CMK (cell line): ENCODE data around the gene C3orf18.
A peak's percentile ranks its signal among the peaks of the same experiment; 100 is the strongest.

ENCODE experiments used
- DNase-seq: peaks from one replicate; pipeline ENCODE4 v3.0.0-alpha.2; 2010; ENCODE audit warnings: low read depth

The C3orf18 gene

DNA sequence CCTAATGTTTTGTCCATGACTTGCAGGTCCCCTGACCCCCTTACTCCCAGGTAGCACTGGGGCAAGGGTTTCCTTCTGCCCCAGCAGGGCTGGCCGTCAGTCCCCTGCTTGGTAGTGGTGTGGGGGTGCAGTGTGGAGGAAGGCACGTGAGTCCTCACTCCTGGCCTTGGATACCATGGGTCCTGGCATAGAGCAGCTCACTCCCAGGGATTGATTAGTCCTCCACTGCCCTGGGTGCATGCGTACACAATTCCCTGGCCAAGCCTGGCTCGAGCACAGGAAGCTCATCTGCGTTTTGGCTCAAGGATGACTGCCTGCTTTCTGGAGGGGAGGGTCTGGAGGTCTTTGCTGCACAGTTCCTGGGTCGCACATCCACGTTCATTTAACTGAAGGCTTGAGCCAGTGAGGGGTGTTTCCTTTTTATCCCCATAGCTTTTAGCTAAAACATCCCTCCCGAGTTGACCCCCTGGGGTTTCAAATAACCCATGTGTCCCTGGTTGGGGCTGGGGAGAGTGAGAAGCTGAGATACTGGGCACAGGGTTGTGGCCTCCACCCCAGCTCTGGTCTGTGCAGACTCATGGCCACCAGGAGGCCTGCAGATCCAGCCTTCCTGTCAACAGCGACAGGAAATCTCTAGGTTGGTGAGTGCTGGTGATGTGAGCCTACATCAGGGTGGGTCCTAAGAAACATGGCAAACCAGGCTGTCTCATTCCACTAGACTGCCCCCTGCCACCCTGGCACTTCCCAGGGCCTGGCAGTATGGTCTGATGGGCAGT is 13.3 kb upstream of the C3orf18 start:
- no peak for DNase-seq

- DNase-seq: no peak
These were observed 9.8 kb upstream of the C3orf18 start for GRCh38 chr3:50577348-50577747.

- no peak for DNase-seq
These were observed 7.8 kb upstream of the C3orf18 start for GRCh38 chr3:50575372-50575771.

DNA sequence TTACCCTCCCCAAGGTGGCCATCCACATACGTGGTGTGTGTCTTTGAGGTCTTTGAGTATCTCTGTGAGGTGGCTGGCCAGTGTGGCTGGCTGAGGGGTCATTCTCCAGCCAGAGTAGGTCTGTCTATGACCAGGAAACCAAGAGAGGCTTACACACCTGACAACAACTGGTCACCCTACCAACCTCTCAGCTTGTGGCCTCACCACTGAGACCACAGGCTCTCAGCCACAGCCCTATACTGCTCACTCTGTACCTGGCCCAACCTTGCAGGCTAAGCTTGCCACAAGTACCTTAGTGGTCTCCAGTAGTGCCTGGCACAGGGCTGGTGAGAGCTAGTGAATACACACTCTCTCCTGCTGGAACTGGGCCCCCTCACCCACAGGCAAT is 6.9 kb upstream of the C3orf18 start:
- no peak for DNase-seq

GRCh38 chr3:50573566-50574443 is 6.3 kb upstream of the C3orf18 start:
- no peak for DNase-seq

GRCh38 chr3:50572801-50573371 is 5.3 kb upstream of the C3orf18 start:
- no peak for DNase-seq

DNA sequence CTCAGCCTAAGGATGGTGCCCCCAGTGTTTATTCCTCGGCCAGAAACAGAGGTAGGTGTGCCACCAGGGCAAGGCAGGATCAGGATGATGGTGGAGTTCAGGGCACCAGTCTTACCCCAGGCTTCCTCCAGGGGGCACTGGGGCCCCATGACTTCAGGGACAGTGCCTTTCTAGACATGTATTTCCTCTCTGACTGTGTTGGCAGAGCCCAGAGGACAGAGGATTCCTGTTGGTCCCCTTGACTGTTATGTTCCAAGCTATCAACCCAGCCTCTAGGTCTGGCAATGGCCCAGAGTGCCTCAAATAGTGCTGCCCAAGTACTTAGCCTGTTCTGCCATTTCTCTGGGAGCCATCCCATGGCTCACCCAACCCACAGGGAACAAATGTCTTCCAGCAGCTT is 4.6 kb upstream of the C3orf18 start:
- DNase-seq: peak; percentile 63

GRCh38 chr3:50571486-50571885 is 3.9 kb upstream of the C3orf18 start:
- DNase-seq: no peak

DNA sequence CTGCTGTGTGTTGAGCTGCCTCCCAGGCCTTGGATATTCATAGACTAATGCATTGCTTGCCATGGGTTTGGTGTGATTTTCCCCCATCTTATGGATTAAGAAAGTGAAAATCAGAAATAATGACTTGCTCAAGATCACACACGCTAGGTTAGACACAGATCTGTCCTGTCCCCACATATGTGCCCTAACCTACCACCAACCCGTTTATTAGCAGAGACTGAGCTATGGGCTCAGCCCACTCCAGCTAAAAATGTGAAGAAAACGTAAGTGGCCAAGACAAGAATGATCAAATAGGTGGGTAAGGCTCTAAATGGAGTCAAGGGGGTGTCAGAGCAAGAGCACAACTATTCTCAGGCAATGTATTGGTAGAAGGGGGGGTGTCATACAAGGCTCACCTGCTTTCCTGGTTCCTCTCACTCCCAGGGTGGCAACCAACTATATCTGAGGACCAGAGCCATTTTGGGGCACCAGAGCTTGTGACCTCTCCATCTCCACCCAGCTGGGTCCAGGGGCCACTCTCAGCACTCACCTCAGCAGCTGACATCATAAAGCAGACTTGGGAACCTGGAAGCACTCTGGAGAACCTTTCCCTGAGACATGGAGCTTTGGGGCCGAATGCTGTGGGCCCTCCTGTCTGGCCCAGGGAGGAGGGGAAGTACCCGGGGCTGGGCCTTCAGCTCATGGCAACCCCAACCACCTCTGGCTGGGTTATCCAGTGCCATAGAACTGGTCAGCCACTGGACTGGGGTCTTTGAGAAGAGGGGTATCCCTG is 3.1 kb upstream of the C3orf18 start:
- no peak for DNase-seq

- peak; percentile 86 for DNase-seq
These were observed 1.6 kb upstream of the C3orf18 start, which contains the start of gene HEMK1 for GRCh38 chr3:50568947-50569749. TSS of gene HEMK1 (plus strand) at chr3:50569522. CDS start at chr3:50571105, 1,583 bp downstream.

GRCh38 chr3:50567011-50567385 is 549 bp downstream of the C3orf18 start:
- DNase-seq: no peak

DNA sequence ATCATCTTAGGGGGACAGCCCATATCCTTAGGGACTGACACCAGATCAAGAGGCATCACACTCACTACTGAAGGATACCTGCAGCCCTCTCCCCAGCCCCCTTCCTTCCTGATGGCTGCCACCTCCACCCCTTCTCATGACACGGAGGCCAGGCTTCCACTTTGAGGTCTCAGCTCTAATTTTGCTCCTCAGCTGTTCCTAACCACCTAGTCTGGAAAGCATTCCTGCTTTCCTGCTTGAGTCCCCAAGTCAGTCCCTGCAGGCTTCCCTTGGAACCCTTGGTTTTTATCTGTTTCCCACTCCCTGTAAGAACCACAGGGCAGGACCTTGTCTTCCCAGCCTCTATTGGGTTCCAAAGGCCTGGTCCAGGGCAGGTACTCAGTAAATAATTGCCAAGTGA is 3.2 kb downstream of the C3orf18 start:
- DNase-seq: no peak

- no peak for DNase-seq
These were observed 3.7 kb downstream of the C3orf18 start for GRCh38 chr3:50563867-50564266.

DNA sequence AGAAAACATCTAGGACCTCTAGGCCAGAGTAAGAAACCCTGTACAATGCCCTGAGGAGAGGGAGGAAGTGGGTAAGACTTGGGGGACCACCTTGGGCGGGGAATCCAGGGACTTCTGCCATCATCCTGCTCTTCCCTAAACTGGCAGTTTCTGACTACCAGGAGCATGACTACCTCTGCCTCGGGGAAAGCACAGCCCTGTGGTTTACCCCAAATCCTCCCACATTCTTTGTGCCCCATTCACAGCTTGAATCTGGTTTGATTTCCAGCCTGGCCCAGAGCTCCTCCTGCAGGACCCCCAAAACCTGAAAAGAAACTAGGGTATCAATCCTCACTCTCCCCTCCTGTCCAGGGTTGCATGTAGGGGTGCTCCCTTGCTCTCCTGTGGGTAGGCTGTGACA is 4.7 kb downstream of the C3orf18 start:
- DNase-seq: no peak

DNA sequence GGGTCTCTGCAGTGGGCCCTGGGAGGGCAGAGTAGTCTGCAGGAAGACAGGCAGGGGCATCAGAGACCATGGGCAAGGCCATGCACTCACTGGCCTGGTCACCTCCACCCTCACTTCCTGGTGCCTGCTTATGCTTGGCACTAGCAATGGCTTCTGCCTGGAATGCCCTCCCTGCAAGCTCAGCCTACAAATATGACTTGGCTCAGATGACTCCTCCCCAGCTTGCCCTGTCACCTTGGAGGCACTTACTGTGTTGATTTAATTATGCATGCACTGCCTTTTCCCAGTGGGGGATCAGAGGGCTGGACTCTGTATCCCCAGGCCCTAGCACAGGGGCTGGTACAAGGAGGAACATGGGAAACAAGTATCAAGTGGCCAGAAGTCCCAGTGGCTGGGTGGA is 7.8 kb downstream of the C3orf18 start:
- DNase-seq: no peak

DNA sequence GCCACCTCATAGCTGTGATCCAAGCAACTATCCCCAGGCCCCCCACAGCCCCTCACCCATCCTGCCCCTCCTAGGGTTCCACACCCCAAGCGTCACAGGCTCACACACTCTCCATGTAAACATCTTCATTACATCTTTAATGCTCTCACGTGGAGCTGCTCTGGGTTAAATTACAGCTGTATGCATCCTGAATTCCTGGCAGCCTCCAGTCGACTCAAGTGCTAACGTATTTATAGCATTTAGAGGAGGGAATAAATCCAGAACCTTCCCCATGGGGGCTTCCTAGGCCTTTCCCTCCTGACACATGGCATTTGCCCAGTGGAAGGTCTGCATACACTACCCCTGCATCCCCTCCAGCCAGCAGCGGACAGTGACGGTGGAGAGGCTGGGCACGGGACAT is 9.6 kb downstream of the C3orf18 start:
- DNase-seq: no peak

- no peak for DNase-seq
These were observed 10.4 kb downstream of the C3orf18 start for GRCh38 chr3:50557106-50557505.

GRCh38 chr3:50554553-50554952 is 13.0 kb downstream of the C3orf18 start:
- DNase-seq: no peak

DNA sequence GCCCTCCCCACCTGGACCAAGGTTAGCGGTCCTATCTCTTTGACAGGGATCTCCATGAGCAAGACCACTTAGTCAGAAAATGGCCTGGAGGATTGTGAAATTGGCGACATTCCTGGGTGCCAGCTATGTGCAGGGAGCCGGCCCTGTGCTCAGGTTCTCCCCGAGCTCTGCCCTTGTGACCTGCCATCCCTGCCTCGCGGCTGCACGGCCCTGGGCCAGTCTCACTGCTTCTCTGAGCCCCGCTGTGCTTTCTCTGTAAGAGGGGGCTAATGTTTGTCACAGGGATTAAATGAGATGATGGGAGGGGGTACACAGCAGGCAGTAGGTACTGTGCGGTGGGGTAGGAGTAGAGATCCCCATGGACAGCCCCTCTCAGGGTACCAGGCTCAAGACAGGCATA is 14.9 kb downstream of the C3orf18 start:
- DNase-seq: no peak

DNA sequence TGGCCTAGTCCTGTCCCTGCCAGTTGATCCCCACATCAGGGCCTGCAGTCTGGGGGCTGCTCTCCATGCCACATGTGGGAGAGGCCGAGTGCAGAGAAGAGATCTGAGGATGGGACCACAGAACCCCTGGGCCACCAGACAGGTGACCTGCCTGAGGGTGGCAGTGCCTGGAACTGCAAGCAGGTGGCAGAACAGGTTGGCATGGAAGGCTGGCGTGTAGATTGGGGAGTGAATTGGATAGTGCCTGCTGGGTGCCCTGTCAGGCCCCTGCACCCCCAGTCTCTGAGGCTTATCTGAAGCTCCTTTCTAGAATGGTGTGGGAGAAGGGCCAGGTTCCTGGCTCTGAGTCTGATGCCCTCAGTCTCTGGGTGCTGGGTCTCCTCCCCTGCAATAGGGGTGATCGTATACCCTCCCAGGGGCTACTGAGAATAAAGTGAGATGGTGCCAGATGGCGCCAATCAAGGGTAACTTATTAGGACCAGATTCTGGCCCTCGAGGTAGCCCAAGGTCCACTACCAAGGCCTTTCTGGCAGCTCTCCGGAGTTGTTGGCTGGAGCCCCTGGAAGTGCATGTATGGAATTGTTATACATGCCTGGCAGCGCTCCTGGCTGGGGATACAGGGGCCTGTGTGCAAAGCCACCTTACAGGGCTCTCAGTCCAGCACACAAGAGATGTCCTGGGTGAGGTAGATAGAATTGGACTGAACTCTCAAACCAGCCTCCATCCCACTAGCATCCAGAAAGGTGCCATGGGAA is 15.7 kb downstream of the C3orf18 start:
- no peak for DNase-seq
